Endothelial cell of umbilical vein (primary cell): Measurements from ENCODE around the gene BTN2A1. TPM values are rescaled to one million over a fixed set of nuclear protein-coding genes. Genes with fewer than 3 reads are reported as not detected.

ENCODE experiments used
- BruUV-seq: library from RNA; stranded (reverse); fragments of 400-500 nt; replicated peaks from 2 replicates; lab custom pipeline; 2021; lab: Mats Ljungman, UMichigan
- CTCF ChIA-PET: fragments of 300-600, 350-600 bp; sonication (Branson Sonifier 250); formaldehyde crosslinking; loops from one replicate; lab custom pipeline; 2021; ENCODE audit warnings: antibody characterized with exemption, inconsistent platforms; lab: Charles Lee
- POLR2A ChIA-PET: fragments of 300-600, 350-600 bp; sonication (Branson Sonifier 250); formaldehyde crosslinking; loops from one replicate; lab custom pipeline; 2021; ENCODE audit warnings: antibody characterized with exemption, inconsistent platforms; lab: Charles Lee
- DNase-seq: peaks from one replicate; pipeline ENCODE4 v3.0.0-alpha.2; 2011; ENCODE audit warnings: low read depth, low spot score
- FAIRE-seq: peaks from 2 replicates; lab custom pipeline; 2011; peaks lifted over from hg19 to GRCh38; lab: Jason Lieb, UNC
- H2AFZ ChIP-seq: 2 replicates; pipeline ENCODE4 v1.6.0; 2012; ENCODE audit warnings: low read depth, low read length, control low read depth, inconsistent platforms
- H3K27ac ChIP-seq: 2 replicates; pipeline ENCODE4 v1.5.1; 2011; ENCODE audit warnings: low read depth, mild to moderate bottlenecking, control low read depth, low read length, moderate library complexity; ENCODE audit not compliant: insufficient read depth
- H3K27me3 ChIP-seq, 2 experiments: 2 replicates each; pipeline versions ENCODE4 v1.6.0 to v1.6.1; 2011; ENCODE audit warnings: low read length in 2 of 2, mixed read lengths in 1 of 2; ENCODE audit not compliant: control insufficient read depth in 2 of 2, insufficient read depth in 2 of 2
- H3K36me3 ChIP-seq, 2 experiments: 2 replicates in 1 of 2; 3 replicates in 1 of 2; pipeline ENCODE4 v1.5.1; 2011; ENCODE audit warnings: low read length in 2 of 2, mild to moderate bottlenecking in 1 of 2, moderate library complexity in 1 of 2; ENCODE audit not compliant: control insufficient read depth in 2 of 2, insufficient read depth in 2 of 2; ENCODE audit errors: extremely low read depth in 1 of 2
- H3K4me1 ChIP-seq: 3 replicates; pipeline ENCODE4 v1.5.1; 2011; ENCODE audit warnings: mild to moderate bottlenecking, low read length; ENCODE audit not compliant: control insufficient read depth, insufficient read depth; ENCODE audit errors: extremely low read depth
- H3K4me2 ChIP-seq: 2 replicates; pipeline ENCODE4 v1.6.1; 2011; ENCODE audit warnings: low read length, control low read depth, mixed read lengths; ENCODE audit not compliant: insufficient read depth
- H3K4me3 ChIP-seq, 3 experiments: fragments of 200-600 bp in 1 of 3; sonication (generic), shearing (Covaris generic) in 1 of 3; replicated peaks in 1 of 3; 2 replicates each; pipeline ENCODE4 v1.5.1; 2011 to 2016; ENCODE audit warnings: control low read depth in 3 of 3, low read length in 3 of 3, mild to moderate bottlenecking in 2 of 3, inconsistent platforms in 1 of 3, low read depth in 1 of 3, moderate library complexity in 1 of 3; ENCODE audit not compliant: insufficient read depth in 1 of 3
- H3K79me2 ChIP-seq: 2 replicates; pipeline ENCODE4 v1.6.0; 2012; ENCODE audit warnings: low read length, inconsistent platforms; ENCODE audit not compliant: control insufficient read depth, insufficient read depth
- H3K9ac ChIP-seq: replicated peaks from 2 replicates; pipeline ENCODE3; 2011; ENCODE audit warnings: low read length, control low read depth; ENCODE audit not compliant: insufficient read depth; ENCODE audit errors: extremely low read depth
- H3K9me1 ChIP-seq: replicated peaks from 3 replicates; pipeline ENCODE4 v1.6.0; 2011; ENCODE audit warnings: mild to moderate bottlenecking, low read length; ENCODE audit not compliant: control insufficient read depth, insufficient read depth; ENCODE audit errors: extremely low read depth
- H3K9me3 ChIP-seq: replicated peaks from 2 replicates; pipeline ENCODE4 v1.5.1; 2012; ENCODE audit warnings: low read length, inconsistent platforms; ENCODE audit not compliant: control insufficient read depth, insufficient read depth
- H4K20me1 ChIP-seq: replicated peaks from 2 replicates; pipeline ENCODE3; 2011; ENCODE audit warnings: mild to moderate bottlenecking, low read length; ENCODE audit not compliant: control insufficient read depth, insufficient read depth; ENCODE audit errors: extremely low read depth
- EZH2 ChIP-seq: IDR thresholded peaks from 2 replicates; pipeline ENCODE4 v1.6.1; 2012; ENCODE audit warnings: borderline replicate concordance, low read depth, mild to moderate bottlenecking, moderate library complexity, low read length, inconsistent platforms; ENCODE audit not compliant: severe bottlenecking
- POLR2AphosphoS5 ChIP-seq: IDR thresholded peaks from 2 replicates; pipeline ENCODE4 v1.6.1; 2012; ENCODE audit warnings: low read depth, mild to moderate bottlenecking, control low read depth, low read length, moderate library complexity; ENCODE audit not compliant: insufficient read depth
- dilution Hi-C: fragments of 300-500 bp; cut with MboI; formaldehyde crosslinking; loops from one replicate; pipeline ENCODE4 v1.15.0; 2019; ENCODE audit warnings: low sequenced_read_pairs; ENCODE audit not compliant: extremely low pct_ligation_motif_present
- intact Hi-C: fragments of 100-400 bp; cut with micrococcal nuclease; formaldehyde crosslinking; loops from one replicate; pipeline ENCODE4 v1.10.0; 2022
- polyA plus RNA-seq, 4 experiments: library from polyadenylated mRNA; depleted of rRNA in 3 of 4; stranded (reverse) in 3 of 4; unstranded in 1 of 4; fragments of >200 nt; gene quantifications; 2 replicates each; pipeline versions ENCODE4 v1.2.1 to v1.2.3, GENCODE V29; 2011 to 2012; ENCODE audit warnings: missing spikeins in 1 of 4
- total RNA-seq: library from RNA; stranded (reverse); gene quantifications from 2 replicates; pipeline ENCODE4 v1.2.3, GENCODE V29; 2021
- TF ChIP-seq, protein P1 (sequence below), 2 donors: IDR thresholded peaks; 1 replicate in 1 of 2; 2 replicates in 1 of 2; pipeline ENCODE4 v1.5.1; 2011; ENCODE audit warnings: low read length in 2 of 2, mild to moderate bottlenecking in 2 of 2, moderate library complexity in 2 of 2, control low read depth in 1 of 2, inconsistent platforms in 1 of 2, low read depth in 1 of 2; ENCODE audit not compliant: insufficient read depth in 1 of 2; ENCODE audit errors: extremely low read depth in 1 of 2
- TF ChIP-seq, protein P2 (sequence below): IDR thresholded peaks from 2 replicates; pipeline ENCODE4 v1.6.1; 2011; ENCODE audit not compliant: insufficient read depth, insufficient read length

BTN2A1 gene
- total and polyA plus RNA-seq, 2 donors (not counting 3 experiments of a cell fraction or from before 2014, with no cell fraction given), result 25.1 to 31.9 TPM

DNA sequence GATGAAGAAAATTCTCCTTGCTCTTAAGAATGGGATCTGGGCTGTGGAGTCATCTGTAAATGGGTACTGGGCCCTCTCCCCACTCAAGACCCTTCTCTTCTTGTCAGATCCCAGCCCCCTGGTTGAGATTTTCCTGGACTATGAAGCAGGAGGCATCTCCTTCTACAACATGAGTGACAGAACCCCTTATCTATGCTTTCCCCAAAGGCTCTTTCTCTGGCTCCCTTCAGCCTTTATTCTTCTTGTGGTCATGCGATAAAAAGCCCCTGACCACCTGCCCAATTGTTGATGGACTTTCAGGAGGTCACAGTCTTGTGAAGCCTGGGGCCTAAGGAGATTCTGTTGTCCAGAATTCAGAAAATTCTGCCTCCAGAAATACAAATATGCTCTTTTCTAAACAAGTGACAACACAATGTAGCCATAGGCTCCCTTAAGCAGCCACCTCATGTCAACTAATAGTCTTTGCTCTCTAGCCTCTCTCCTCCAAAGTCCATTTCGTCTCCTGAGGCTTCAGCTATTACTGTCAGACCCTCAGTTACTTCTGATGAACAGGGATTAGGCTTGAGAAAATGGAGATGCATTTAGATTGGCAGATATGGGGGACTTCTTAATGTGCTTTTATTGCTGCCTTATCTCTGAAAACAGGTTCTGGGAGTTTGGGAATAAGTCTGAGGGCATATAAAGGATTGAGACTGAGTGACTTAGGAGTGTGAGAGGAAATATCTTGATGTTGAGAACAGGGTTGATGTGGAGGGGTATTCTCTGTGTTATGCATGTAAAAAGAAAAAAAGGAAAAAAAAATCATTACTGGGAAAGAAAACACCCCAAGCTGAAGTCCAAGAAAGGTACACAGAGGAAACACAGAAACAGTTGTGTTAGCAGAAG, 20.6 kb downstream of the BTN2A1 start:
- DNase-seq (no peak), FAIRE-seq (no peak)
- H3K27ac ChIP-seq, result no peak overlapping the region
- no peaks in the 10 kb centered on the region for H3K79me2 ChIP-seq
- TF ChIP-seq, protein P1, sequence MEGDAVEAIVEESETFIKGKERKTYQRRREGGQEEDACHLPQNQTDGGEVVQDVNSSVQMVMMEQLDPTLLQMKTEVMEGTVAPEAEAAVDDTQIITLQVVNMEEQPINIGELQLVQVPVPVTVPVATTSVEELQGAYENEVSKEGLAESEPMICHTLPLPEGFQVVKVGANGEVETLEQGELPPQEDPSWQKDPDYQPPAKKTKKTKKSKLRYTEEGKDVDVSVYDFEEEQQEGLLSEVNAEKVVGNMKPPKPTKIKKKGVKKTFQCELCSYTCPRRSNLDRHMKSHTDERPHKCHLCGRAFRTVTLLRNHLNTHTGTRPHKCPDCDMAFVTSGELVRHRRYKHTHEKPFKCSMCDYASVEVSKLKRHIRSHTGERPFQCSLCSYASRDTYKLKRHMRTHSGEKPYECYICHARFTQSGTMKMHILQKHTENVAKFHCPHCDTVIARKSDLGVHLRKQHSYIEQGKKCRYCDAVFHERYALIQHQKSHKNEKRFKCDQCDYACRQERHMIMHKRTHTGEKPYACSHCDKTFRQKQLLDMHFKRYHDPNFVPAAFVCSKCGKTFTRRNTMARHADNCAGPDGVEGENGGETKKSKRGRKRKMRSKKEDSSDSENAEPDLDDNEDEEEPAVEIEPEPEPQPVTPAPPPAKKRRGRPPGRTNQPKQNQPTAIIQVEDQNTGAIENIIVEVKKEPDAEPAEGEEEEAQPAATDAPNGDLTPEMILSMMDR (IDR thresholded peaks at IDR 0.05; ENCODE audit: extremely low read depth in 1 of 2, insufficient read depth in 1 of 2, low read depth in 1 of 2, low read length in 2 of 2), result no peak
- TF ChIP-seq, protein P2, sequence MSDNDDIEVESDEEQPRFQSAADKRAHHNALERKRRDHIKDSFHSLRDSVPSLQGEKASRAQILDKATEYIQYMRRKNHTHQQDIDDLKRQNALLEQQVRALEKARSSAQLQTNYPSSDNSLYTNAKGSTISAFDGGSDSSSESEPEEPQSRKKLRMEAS, result no peak
- TF ChIP-seq EZH2, result no peak
- no peak for TF ChIP-seq POLR2AphosphoS5
- no peak overlapping the region for H2AFZ ChIP-seq
- H3K4me1 ChIP-seq, result peaks cover 20% of the 10 kb centered on the region
- intact Hi-C loops, result no loop called here
- CTCF ChIA-PET, result no interaction called here
- no peaks in the 10 kb centered on the region for H3K36me3 ChIP-seq
- POLR2A ChIA-PET, result no interaction called here
- H3K9ac ChIP-seq, result no peak overlapping the region
- dilution Hi-C loops, result no loop called here
- H3K27me3 ChIP-seq, result no peaks in the 10 kb centered on the region
- H4K20me1 ChIP-seq, result no peaks in the 10 kb centered on the region
- no peak overlapping the region for H3K4me2 ChIP-seq
- H3K9me1 ChIP-seq, result no peaks in the 10 kb centered on the region
- BruUV-seq, result no TSS peak
- H3K4me3 ChIP-seq, result no peak overlapping the region
- H3K9me3 ChIP-seq, result no peaks in the 10 kb centered on the region
